ENCODE measurements around the gene ZNF740.

GRCh38 chr12:53185582-53186153, 5.1 kb downstream of the ZNF740 start:
- TF ChIP-seq ZSCAN4 (tag by site-specific recombination; IDR thresholded peaks at IDR 0.05), result no peak
- no peak for TF ChIP-seq ZNF692 (tag by site-specific recombination; IDR thresholded peaks at IDR 0.05)
- no peak for TF ChIP-seq MYNN (tag by site-specific recombination; IDR thresholded peaks at IDR 0.05; ENCODE audit: borderline replicate concordance)
- TF ChIP-seq CTCF (tag by site-specific recombination; IDR thresholded peaks at IDR 0.05), result peak; percentile 36
- TF ChIP-seq TCF7L2 (IDR thresholded peaks at IDR 0.05; ENCODE audit: borderline replicate concordance, low read depth, low read length), result no peak
- TF ChIP-seq ZNF629 (tag by site-specific recombination; IDR thresholded peaks at IDR 0.05), result no peak
- TF ChIP-seq ZNF174 (tag by site-specific recombination; IDR thresholded peaks at IDR 0.05), result no peak
- no peak for TF ChIP-seq ZNF530 (tag by site-specific recombination; IDR thresholded peaks at IDR 0.05; ENCODE audit: low read depth)
- no peak for TF ChIP-seq ZBTB21 (tag by site-specific recombination; IDR thresholded peaks at IDR 0.05)
- TF ChIP-seq ZBTB17 (tag by site-specific recombination; IDR thresholded peaks at IDR 0.05), result no peak
- no peak for TF ChIP-seq TRIM28 (IDR thresholded peaks at IDR 0.05; ENCODE audit: borderline replicate concordance, low read length)
- no peak for TF ChIP-seq ZFP37 (tag by site-specific recombination; IDR thresholded peaks at IDR 0.05)
